NCI-H2029 (cell line): ENCODE measurements around the gene CTNNB1.
A peak's percentile ranks its signal among the peaks of the same experiment; 100 is the strongest.

ENCODE experiments used
- DNase-seq: peaks from one replicate; lab custom pipeline; 2025; lab: John Stamatoyannopoulos, UW

The CTNNB1 gene

DNA sequence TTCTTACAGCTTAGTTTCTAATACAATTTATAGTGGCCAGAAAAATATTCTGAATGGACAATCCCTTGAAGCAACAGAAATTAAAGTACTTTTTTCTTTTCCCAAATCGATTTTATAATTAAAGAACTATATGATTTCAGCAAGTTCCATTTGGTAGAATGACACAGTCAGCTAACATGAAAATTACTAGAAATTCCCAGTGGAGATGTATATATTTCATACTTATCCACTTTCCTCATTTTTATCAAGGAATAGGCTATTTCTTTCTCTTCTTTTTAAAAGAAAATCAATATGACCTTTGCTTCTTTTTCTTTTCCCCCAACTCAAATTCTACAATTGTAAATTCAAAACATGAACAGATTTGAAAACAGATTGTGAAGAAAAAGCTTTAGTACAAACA lies 6.4 kb upstream of the CTNNB1 start:
- DNase-seq, result no peak

DNA sequence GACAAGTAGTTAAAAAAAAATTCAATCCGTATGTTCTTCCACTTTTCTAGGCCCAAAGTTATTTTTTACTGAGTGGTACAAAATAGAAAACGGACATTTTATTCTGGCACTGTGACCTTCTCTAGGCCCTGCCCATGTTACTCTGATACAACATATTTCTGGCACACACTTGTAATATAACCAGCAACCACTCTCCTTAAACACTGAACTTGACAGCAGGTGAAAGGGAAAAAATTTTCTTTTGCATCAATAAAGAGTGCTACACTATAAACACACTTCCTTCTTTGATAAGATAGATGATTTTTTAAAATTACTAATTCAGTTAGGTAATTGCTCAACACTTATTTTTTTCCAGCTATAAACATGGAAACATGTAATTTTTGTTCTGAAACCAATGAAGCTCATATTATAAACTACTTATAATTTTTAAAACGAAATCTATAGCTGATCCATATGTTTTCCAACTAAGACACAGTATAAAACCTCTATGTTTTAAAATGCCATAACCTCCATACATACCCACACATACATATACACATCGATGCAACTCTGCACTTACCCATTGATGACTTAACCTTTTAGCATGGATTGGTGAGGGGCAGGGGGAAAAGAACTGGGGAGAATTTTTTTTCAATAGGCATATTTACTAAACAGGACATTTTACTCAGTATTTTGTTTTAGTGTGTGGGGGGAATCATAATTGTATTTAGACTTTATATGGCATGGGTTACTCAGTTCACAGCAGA lies 5.3 kb upstream of the CTNNB1 start:
- DNase-seq, result no peak

DNA sequence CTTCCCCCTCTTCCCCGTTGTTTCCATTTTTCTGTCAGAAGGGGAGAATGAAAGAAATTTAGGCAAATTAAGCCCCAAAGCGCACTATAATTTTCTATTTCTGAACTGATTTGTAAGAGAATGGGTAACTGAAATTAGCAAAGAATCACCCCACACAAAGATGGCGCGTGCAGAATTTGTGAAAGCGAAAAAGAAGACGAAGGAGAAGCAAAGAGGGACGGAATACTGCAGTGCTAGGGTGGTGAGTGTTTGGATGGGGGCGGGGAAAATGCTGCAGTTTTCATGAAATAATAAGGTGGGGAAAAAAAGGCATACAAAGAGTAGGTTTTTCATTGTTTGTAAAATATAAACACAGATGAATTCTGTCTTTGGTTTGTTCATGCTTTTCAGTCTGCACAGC lies 4.6 kb upstream of the CTNNB1 start:
- DNase-seq, result no peak

- DNase-seq, result no peak
Observed at GRCh38 chr3:41195946-41196345, 3.4 kb upstream of the CTNNB1 start.

DNA sequence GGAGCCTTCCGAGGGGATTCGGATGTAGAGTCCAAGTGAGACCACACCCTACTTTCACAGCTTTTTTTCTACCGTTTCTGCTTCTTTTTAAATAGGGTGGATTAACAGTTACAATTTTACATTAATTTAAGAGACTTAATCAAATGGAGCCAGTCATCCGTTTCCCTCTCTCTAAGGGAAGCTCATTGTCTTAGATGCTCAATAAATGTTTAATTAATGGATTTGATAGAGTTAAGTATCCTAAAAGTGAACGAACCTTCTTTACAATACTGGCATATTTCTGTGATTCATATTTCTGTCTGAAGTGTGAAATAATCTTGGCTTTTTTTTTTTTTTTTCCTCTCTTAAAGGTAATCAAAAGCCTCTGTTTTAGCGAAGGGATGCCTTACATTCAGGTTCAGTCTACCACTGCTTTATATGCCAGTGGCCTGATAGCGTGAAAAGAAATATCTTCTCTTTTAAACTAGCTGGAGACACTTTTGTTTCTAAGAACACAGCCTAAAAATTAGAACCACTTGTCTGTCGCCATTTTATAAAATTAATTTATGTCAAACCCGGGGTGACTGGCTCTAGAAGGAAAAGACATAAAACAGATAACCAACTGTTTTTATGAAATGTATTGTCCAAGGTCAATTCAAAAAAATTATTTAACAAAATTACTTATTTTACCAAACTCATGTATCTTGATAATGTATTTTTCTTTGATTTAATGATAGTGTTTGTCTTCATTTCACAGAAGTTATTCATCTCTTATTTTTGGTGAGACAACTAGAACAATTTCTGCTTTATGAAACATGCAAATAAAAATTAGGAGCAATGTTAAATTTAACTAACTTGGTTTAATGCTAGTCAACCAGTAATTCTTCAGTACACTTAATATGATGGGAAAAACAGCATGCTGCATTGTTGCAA lies 2.5 kb upstream of the CTNNB1 start:
- no peak for DNase-seq

DNA sequence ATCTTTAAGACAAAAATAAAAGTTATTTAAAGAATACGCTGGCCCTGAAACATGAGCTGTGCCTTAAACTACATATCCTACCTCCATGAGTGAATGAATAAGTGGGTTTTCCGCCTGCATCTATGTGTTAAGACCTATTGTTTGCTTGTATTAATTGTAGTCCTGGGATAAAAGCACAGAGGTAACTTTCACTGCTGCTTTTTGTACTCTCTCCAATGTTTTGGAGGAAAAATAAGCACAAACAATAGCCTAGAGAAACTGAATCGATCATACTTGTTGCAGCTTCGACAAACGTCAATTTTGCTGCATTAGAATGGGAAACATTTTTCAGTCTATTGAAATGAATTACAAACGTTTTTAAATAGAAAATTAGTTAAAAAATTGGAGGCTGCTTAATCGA lies 1.3 kb upstream of the CTNNB1 start:
- DNase-seq, result no peak

DNA sequence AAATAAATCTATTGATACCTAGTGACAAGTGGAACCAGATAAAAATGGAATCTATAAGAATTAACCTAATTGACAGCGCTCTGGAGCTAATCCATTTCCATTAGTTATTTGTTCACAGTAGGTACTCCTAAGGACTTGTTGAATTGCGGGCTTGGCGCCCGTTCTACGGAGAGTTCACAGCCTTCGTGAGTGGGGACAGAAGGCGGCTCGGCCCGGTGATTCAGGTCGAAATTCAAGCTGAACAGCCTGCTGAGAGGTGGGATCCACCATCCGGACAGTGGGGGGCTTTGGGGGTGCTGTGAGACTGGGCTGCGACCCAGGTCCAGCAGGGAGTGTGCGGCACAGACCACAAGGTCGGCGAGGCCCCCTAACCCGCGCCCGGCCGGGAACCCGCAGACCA lies 779 bp upstream of the CTNNB1 start:
- DNase-seq, result peak; percentile 30

DNA sequence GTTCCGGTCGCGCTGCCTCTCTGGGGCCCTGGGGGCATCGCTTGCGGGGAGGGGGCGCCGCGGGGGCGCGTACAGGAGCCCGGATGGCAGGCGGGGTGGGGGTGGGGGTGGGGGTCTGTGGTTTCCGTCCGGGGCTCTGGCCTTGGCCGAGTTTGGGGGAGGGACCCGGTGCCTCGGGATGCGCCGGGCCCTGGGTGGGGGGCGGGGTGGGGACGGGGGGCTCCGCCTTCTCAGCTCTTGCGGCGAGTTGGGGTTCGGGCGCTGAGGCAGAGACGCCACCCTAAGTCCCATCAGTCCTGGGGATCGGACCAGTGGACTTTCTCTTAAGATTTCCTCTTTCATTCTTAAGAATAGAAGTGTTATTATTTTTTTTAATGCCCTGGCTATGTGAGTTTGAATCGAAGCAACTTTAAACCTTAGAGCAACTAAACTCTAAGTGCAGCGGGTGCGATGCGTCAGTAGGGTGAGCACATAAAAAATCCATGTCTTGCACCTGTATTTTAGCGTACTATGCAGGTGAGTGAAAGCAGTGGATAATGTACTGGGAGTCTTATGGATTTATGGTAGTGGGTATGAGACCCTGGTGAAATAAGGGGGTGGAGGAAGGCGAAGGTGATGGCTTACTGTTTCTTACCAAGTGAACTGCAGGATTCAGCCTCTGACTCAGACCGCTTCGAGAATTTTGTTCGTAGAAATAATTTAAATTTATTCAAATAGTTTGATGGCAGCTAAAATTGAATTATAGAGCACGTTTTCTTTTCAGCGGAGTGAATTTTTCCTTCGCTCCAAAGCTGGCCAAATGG lies 762 bp downstream of the CTNNB1 start:
- peak; percentile 15 for DNase-seq

DNA sequence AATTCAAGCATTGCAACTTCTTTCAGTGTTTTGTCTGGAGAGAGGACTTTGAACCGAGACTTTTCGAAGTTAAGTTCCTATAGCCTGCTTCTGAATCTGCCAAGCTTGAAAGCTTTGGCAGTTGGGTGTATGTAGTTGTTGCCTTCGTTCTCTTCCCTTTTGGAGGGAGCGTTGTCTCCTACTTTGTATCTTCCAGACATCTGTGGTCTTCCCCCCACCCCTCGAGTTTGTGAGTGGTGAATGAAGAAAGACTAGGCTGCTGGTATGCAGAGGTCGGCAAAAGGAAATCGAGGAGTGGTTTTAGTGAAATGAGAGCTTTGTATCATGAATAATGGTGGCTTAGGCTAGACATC lies 1.3 kb downstream of the CTNNB1 start:
- DNase-seq, result no peak

DNA sequence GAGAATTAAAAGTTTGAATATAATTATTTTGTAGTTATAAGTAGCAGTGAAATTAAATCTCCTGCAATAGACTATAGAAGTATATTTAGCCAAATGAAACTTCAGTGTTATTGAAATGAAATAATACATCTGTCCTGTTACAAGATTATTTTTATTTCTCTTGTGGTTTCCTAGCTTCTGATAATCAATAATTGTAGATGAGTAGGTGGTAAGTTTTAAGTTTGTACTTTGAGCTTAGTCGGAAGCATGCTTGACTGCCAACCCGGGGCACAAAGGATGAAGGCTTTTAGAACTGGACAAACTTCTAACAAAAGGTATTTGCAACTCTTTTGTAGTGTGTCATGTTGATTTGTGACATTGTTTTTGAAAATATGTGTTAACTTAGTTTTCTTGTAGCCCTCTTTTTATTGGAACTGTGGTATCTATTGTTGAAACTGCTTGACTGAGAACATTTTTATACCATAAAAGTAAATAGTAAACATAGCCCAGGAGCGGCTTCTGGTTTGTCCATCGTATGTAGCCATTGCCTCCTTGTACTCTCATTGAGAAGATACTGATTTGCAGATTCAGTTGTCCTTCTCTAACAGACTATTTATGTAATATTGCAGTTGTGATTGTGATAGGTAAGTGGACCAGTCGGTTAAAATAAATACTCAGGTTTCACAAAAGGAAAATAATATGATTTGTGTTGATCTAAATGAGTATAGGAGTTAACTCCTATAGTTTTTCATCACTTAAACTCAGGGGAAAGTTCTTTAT lies 2.9 kb downstream of the CTNNB1 start:
- no peak for DNase-seq

DNA sequence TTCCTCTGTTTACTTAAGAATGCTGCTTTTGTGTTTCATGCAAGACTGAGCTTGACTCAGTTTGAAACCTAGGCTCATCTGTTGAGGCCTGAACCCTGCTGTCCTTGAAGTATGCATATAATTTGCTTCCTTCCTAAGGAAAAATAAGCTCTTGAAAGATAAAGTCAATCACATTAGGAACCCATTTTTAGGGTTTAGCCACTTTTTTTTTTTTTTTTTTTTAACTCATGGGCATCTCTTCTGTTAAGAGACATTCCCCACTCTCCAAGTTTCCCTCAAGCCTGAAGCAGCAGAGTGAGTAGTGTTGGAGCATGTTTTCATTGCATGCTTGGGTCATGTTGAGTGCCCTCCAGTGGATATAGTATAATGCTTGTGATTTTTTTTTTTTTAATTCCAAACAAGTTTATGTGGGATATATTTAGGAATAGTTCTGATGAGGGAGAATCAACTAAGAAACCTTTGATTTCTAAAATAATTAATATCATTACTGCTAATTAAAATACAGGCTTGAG lies 3.6 kb downstream of the CTNNB1 start:
- DNase-seq, result peak; percentile 24

- DNase-seq, result no peak
Observed at GRCh38 chr3:41204369-41204768, 5.1 kb downstream of the CTNNB1 start.

DNA sequence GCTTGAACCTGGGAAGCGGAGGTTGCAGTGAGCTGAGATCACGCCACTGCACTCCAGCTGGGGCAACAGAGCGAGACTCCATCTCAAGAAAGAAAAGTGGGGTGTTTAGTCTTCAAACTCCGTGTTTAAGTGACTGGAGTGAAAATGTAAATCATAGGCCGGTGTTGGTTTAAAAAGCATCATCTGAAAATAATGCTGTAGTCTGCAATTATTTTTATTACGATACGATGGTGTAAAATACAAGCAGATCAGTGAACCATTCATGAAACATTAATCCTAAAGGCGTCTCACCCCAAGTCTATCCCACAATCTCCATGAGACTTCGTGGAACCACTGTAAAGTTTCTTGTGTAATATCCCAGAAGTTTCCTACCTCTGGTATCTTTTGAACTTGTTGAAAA lies 6.3 kb downstream of the CTNNB1 start:
- no peak for DNase-seq

DNA sequence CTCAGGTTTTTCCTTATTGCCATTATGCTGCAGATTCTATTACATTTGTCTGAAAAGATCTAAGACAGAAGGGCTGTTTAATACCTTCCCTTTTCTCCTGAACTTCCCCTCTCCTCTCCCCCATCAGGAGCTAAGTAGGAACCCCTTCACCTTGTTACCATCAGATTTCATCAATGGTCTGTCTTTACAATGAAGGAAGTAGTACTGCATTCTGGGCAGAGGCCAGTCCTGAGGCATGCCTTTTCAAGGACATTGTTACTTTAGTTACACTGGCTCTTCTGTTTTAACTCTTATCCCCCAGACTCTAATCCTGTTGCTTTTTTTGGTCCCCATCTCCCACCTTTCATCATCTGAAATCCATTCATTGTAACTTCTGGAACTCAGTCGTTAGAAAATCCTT lies 8.1 kb downstream of the CTNNB1 start:
- DNase-seq, result no peak

- no peak for DNase-seq
Observed at GRCh38 chr3:41208507-41209220, 9.4 kb downstream of the CTNNB1 start.

GRCh38 chr3:41209646-41210045 lies 10.3 kb downstream of the CTNNB1 start:
- no peak for DNase-seq

- no peak for DNase-seq
Observed at GRCh38 chr3:41210966-41211365, 11.7 kb downstream of the CTNNB1 start.

- DNase-seq, result no peak
Observed at GRCh38 chr3:41212088-41212487, 12.8 kb downstream of the CTNNB1 start.

- DNase-seq, result no peak
Observed at GRCh38 chr3:41213588-41213987, 14.3 kb downstream of the CTNNB1 start.

GRCh38 chr3:41216422-41216821 lies 17.1 kb downstream of the CTNNB1 start:
- DNase-seq, result no peak

GRCh38 chr3:41216993-41217392 lies 17.7 kb downstream of the CTNNB1 start:
- no peak for DNase-seq
